HG03039 (cell line): ENCODE data around the gene SDHAF2.
"Not testable (repeated sequence)": the region's sequence is repeated elsewhere in the genome, so short reads cannot be mapped to it uniquely, and the experiment has no call there.

ENCODE experiments used
- ATAC-seq: cut with Tn5 transposase; IDR thresholded peaks from one replicate; pipeline ENCODE4 v1.9.1; 2021; ENCODE audit warnings: mild to moderate bottlenecking, moderate library complexity; ENCODE audit not compliant: unreplicated experiment

SDHAF2 gene

GRCh38 chr11:61425367-61426131 lies 4.4 kb upstream of the SDHAF2 start:
- ATAC-seq, result no peak

- ATAC-seq, result peak; percentile 37
These were observed 606 bp upstream of the SDHAF2 start for GRCh38 chr11:61429346-61429690.

GRCh38 chr11:61430839-61431238 lies 915 bp downstream of the SDHAF2 start:
- not testable (repeated sequence) for ATAC-seq

DNA sequence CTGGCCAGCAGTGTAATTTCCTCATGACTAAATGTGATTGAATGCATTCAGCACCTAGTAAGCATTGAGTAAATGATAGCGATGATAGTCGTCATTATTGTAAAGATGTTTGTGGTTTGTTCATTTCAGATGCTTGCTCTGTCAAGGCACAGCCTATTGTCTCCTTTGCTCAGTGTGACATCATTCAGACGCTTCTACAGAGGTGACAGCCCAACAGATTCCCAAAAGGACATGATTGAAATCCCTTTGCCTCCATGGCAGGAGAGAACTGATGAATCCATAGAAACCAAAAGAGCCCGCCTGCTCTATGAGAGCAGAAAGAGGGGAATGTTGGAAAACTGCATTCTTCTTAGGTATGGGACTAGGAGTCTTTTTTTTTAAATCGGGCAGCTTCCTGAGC lies 7.6 kb downstream of the SDHAF2 start:
- ATAC-seq, result no peak

DNA sequence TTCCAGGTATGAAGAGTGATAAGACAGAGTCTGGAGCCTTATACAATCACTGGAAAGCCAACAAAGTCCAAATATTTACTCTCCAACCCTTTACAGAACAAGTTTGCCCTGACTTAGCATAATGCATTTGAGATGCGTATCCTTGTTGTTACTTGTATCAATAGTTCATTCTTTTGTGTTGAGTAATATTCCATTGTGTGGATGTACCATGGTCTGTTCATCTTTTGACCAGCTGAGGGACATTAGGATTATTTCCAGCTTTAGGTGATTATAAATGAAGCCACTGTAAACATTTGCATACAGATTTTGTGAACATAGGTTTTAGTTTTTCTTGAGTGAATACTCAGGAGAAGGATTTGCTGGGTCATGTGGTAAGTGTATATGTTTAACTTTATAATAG lies 9.7 kb downstream of the SDHAF2 start:
- ATAC-seq, result no peak

DNA sequence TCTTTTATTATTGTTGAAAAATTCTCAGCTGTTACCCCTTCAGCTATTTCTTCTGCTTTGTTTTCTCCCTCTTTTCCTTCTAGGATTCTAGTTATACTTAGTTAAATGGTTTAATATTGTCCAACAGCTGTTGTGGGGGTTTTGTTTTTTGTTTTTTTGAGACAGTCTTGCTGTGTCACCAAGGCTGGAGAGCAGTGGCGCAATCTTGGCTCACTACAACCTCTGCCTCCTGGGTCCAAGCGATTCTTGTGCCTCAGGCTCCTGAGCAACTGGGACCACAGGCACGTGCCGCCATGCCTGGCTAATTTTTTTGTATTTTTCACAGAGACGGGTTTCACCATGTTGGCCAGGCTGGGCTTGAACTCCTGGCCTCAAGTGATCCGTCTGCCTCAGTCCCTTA lies 12.7 kb downstream of the SDHAF2 start:
- ATAC-seq, result no peak

DNA sequence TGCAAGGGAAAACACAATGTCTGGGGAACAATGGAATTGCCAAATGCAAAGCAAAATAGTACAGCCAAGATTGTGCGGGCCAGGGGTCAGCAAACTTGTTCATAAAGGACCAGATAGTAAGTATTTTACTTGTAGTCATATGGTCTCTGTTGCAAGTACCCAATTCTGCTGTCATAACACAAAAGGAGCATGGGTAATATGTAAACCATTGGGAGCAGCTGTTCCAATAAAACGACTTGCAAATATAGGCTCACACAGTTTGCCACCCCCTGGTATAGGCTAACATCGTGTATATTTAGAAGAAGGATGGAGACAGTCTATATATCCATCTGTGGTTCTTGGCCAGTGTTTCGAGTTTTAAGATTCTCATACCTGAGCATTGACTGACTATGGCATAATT lies 15.6 kb downstream of the SDHAF2 start:
- no peak for ATAC-seq

GRCh38 chr11:61446211-61446651 lies 16.3 kb downstream of the SDHAF2 start:
- peak; percentile 60 for ATAC-seq

DNA sequence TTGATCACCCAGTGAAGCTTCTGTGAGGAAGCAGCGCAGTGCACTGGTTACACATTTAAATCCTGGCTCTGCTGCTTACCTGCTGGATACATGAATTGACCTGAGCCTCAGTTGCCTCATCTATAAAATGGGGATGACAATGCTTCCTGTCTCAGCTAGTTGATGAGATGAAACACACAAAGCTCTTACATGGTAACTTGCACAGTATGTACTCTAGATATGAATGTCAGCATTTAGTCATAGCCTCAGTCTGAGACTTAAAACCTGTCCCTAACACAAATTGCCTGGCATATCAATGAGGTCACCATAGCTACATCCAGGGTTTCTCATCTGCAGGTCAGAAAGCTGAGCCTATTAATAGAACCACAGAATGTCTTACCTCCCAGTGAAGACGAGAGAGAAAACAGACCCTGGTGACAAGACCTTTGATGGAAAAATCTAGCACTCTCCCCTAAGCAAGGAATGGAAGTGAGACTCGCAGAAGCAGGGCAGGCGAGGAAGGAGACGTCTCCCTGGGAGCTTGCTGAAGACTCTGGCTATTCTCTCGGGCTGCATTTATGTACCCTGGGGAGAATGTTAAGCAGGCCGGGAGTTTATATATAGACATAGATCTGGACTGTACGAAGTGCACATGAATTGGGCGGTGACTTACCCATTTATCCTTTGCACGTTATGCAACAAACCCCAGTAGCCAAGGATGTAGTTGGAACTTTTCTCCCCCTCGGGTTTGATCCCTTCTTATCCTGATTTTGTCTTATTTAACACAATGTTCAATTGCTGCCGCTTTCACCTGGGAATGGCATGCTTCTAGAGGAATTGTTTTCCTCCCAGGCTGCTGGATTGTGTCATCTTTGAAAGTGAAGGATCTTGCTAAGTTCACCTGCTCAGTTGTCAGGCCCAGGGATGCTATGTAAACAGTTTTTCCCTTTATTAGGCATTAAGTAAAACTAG lies 18.0 kb downstream of the SDHAF2 start:
- ATAC-seq, result no peak

- ATAC-seq, result no peak
These were observed 18.6 kb downstream of the SDHAF2 start for GRCh38 chr11:61448552-61448927.

- no peak for ATAC-seq
These were observed 22.9 kb downstream of the SDHAF2 start for GRCh38 chr11:61452825-61453224.

DNA sequence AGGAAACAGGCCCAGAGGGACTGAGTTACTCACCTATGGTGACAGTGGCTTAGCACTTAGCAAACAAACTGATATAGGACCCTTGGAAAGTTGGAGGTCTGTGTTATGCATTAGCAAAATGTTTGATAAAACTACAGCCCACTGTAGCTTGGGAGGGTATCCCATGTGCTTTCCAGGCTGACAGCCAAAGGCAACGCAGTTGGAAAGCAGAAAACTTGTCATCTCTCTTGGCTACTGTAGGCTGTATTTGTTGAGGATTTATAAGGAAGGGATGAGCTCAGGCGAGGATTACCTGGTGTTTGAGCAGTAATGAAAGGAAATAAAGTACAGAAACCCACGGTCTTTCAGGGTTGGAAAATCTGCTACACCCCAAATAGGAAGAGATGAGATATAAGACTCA lies 23.8 kb downstream of the SDHAF2 start:
- ATAC-seq, result no peak

GRCh38 chr11:61454520-61454919 lies 24.6 kb downstream of the SDHAF2 start:
- ATAC-seq, result no peak

DNA sequence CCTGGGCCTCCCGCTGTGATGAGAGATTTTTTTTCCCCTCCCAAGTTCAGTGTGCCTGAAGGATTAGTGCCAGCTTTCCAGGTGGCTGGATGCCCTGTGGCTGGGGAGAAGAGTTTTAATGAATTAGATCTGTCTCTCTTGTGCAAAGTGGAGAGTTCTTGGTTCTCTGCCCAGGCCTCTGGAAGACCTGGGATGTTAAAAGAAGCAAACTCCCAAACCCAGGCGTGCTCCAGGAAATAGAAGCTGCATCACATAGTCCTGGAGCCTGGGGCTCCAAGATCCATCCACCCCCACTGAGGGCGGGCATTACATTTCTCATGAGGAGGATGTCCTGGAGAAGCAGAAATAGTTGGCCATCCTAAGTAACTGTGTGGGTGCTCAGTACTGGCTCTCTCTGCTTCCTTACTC lies 30.6 kb downstream of the SDHAF2 start:
- ATAC-seq, result no peak

GRCh38 chr11:61460986-61461385 lies 31.1 kb downstream of the SDHAF2 start:
- ATAC-seq, result no peak

DNA sequence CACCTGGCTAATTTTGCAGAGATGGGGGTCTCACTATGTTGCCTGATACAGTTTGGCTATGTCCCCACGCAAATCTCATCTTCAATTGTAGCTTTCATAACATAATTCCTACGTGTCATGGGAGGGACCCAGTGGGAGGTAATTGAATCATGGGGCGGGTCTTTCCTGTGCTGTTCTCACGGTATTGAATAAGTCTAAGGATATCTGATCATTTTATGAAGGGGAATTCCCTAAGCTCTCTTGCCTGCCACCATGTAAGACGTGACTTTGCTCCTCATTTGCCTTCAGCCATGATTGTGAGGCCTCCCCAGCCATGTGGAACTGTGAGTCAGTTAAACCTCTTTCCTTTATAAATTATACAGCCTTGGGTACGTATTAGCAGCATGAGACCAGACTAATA lies 37.7 kb downstream of the SDHAF2 start:
- not testable (repeated sequence) for ATAC-seq

GRCh38 chr11:61468002-61468401 lies 38.1 kb downstream of the SDHAF2 start:
- no peak for ATAC-seq

GRCh38 chr11:61472282-61472681 lies 42.4 kb downstream of the SDHAF2 start:
- no peak for ATAC-seq

- ATAC-seq, result no peak
These were observed 42.9 kb downstream of the SDHAF2 start for GRCh38 chr11:61472868-61473267.

- ATAC-seq, result no peak
These were observed 43.6 kb downstream of the SDHAF2 start for GRCh38 chr11:61473370-61474012.

GRCh38 chr11:61474013-61474643 lies 44.2 kb downstream of the SDHAF2 start:
- no peak for ATAC-seq
